B cell (primary cell): ENCODE measurements around the gene COL25A1.

Source experiments
- CTCF ChIP-seq: fragments of 200-600 bp; IDR thresholded peaks from one replicate; pipeline ENCODE4 v1.8.0; 2022; ENCODE audit warnings: antibody characterized with exemption, mild to moderate bottlenecking
- EZH2 ChIP-seq: IDR thresholded peaks from 2 replicates; pipeline ENCODE4 v1.6.1; 2012; ENCODE audit warnings: borderline replicate concordance, low read depth, mild to moderate bottlenecking, moderate library complexity, low read length; ENCODE audit not compliant: insufficient read depth, poor library complexity, severe bottlenecking

DNA sequence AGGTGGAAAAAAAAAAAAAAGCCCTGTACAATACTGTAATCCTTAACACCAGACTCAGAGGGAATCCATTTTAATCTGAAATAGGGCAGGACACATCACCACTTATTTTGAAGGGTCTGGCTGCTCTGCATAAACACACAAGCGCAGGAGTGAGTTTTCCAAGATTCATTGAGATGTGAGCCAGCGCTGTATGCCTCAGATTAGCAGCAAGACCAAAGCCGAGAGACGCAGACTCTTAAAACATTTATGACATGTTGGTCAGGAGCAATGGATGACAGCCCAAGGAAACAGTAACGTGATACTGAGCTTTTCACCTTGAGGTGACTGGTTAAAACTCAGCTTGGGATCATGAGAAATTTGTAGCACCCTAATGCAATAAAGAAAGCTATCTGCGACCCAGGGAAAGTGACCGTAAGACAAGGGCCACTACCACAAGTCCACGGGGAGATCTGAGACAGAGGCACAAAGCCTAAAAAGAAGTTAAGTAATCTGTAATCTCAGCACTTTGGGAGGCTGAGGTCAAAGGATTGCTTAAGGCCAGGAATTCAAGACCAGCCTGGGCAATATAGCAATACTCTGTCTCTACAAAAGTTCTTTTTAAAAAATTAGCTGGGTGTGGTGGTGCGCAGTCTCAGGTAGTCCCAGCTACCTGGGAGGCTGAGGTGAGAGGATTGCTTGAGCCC is 210.6 kb downstream of the COL25A1 start:
- TF ChIP-seq CTCF (no peak), EZH2 (no peak)
